ENCODE data around the gene ZNF512B.

ZNF512B gene

GRCh38 chr20:63964412-63964811, 5.3 kb downstream of the ZNF512B start:
- TF ChIP-seq, protein P1, sequence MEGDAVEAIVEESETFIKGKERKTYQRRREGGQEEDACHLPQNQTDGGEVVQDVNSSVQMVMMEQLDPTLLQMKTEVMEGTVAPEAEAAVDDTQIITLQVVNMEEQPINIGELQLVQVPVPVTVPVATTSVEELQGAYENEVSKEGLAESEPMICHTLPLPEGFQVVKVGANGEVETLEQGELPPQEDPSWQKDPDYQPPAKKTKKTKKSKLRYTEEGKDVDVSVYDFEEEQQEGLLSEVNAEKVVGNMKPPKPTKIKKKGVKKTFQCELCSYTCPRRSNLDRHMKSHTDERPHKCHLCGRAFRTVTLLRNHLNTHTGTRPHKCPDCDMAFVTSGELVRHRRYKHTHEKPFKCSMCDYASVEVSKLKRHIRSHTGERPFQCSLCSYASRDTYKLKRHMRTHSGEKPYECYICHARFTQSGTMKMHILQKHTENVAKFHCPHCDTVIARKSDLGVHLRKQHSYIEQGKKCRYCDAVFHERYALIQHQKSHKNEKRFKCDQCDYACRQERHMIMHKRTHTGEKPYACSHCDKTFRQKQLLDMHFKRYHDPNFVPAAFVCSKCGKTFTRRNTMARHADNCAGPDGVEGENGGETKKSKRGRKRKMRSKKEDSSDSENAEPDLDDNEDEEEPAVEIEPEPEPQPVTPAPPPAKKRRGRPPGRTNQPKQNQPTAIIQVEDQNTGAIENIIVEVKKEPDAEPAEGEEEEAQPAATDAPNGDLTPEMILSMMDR (IDR thresholded peaks at IDR 0.05; ENCODE audit: low read length), result no peak
- TF ChIP-seq EZH2 (IDR thresholded peaks at IDR 0.05; ENCODE audit: borderline replicate concordance, low read length), result no peak
- Histone ChIP-seq H3K27me3 (ENCODE audit: insufficient read depth, low read length) (no peaks in the 10 kb centered on the region), H2AFZ (ENCODE audit: low read length) (no peak overlapping the region), H3K4me1 (ENCODE audit: insufficient read depth, low read length, severe bottlenecking) (peaks cover 8% of the 10 kb centered on the region), H3K36me3 (ENCODE audit: insufficient read depth, low read length) (peaks cover 68% of the 10 kb centered on the region), H3K9me2 (ENCODE audit: low read depth, low read length) (no peaks in the 10 kb centered on the region), H3K9ac (ENCODE audit: low read length) (no peak overlapping the region), H3K4me3 (ENCODE audit: low read depth, low read length, poor library complexity, severe bottlenecking) (no peak overlapping the region), H3K9me3 (ENCODE audit: low read length) (no peaks in the 10 kb centered on the region), H3K4me2 (ENCODE audit: low read length) (no peak overlapping the region), H4K20me1 (ENCODE audit: insufficient read depth, low read length) (no peaks in the 10 kb centered on the region), H3K79me2 (ENCODE audit: insufficient read depth, low read length) (no peaks in the 10 kb centered on the region), H3F3A (ENCODE audit: insufficient read depth, low read length) (no peaks in the 10 kb centered on the region), H3K27ac (ENCODE audit: low read depth, low read length, poor library complexity, severe bottlenecking) (no peak overlapping the region)

- Histone ChIP-seq H3K36me3 (ENCODE audit: insufficient read depth, low read length) (peaks cover 74% of the 10 kb centered on the region), H3K27me3 (ENCODE audit: insufficient read depth, low read length) (no peaks in the 10 kb centered on the region)
- TF ChIP-seq EZH2 (IDR thresholded peaks at IDR 0.05; ENCODE audit: borderline replicate concordance, low read length), result no peak
- TF ChIP-seq, protein P1 (IDR thresholded peaks at IDR 0.05; ENCODE audit: low read length), result no peak
Measured at GRCh38 chr20:63963784-63964301, 5.9 kb downstream of the ZNF512B start.

DNA sequence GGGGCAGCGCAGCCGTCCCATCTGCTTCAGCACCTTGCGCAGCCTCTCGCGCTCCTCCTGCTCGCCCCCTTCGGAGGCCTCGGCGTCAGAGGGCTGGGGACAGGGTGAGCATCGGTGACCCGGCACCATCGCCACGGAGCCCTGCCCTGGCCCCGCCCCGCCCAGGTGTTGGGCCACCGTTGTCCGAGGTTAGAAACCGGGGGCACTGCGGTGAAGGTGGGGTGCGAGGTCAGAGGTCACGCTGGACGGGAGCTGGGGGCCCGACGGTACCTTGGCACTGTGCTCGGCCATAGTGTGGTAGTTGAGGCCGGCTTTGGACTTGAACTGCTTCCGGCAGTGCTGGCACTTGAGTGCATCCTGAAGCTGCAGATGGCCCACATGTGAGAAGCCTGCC, 6.4 kb downstream of the ZNF512B start:
- Histone ChIP-seq H2AFZ (ENCODE audit: low read length) (no peak overlapping the region), H3K36me3 (ENCODE audit: insufficient read depth, low read length) (peaks cover 77% of the 10 kb centered on the region), H3K27ac (ENCODE audit: low read depth, low read length, poor library complexity, severe bottlenecking) (no peak overlapping the region), H3K9ac (ENCODE audit: low read length) (no peak overlapping the region), H4K20me1 (ENCODE audit: insufficient read depth, low read length) (no peaks in the 10 kb centered on the region), H3K4me2 (ENCODE audit: low read length) (no peak overlapping the region), H3F3A (ENCODE audit: insufficient read depth, low read length) (no peaks in the 10 kb centered on the region), H3K79me2 (ENCODE audit: insufficient read depth, low read length) (no peaks in the 10 kb centered on the region), H3K4me1 (ENCODE audit: insufficient read depth, low read length, severe bottlenecking) (peaks cover under 1% of the 10 kb centered on the region), H3K27me3 (ENCODE audit: insufficient read depth, low read length) (no peaks in the 10 kb centered on the region), H3K4me3 (ENCODE audit: low read depth, low read length, poor library complexity, severe bottlenecking) (no peak overlapping the region), H3K9me2 (ENCODE audit: low read depth, low read length) (no peaks in the 10 kb centered on the region), H3K9me3 (ENCODE audit: low read length) (no peaks in the 10 kb centered on the region)
- TF ChIP-seq EZH2 (IDR thresholded peaks at IDR 0.05; ENCODE audit: borderline replicate concordance, low read length), result no peak
- TF ChIP-seq, protein P1 (IDR thresholded peaks at IDR 0.05; ENCODE audit: low read length), result no peak

More at GRCh38 chr20:63963784-63964301, 5.9 kb downstream of the ZNF512B start:
- Histone ChIP-seq H3F3A (ENCODE audit: insufficient read depth, low read length) (no peaks in the 10 kb centered on the region), H2AFZ (ENCODE audit: low read length) (no peak overlapping the region), H3K9me3 (ENCODE audit: low read length) (no peaks in the 10 kb centered on the region), H3K4me2 (ENCODE audit: low read length) (no peak overlapping the region), H3K4me1 (ENCODE audit: insufficient read depth, low read length, severe bottlenecking) (peaks cover 5% of the 10 kb centered on the region), H3K27ac (ENCODE audit: low read depth, low read length, poor library complexity, severe bottlenecking) (no peak overlapping the region), H4K20me1 (ENCODE audit: insufficient read depth, low read length) (no peaks in the 10 kb centered on the region), H3K4me3 (ENCODE audit: low read depth, low read length, poor library complexity, severe bottlenecking) (no peak overlapping the region), H3K79me2 (ENCODE audit: insufficient read depth, low read length) (no peaks in the 10 kb centered on the region), H3K9ac (ENCODE audit: low read length) (no peak overlapping the region), H3K9me2 (ENCODE audit: low read depth, low read length) (no peaks in the 10 kb centered on the region)

Measured in OCI-LY1 (cell line).